Lower leg skin (tissue), 4 donors: ENCODE data around the gene TMOD4. TPM values are rescaled to one million over a fixed set of nuclear protein-coding genes. Genes with fewer than 3 reads are reported as not detected.

Experiments
- DNase-seq, 2 donors: peaks; one replicate each; pipeline ENCODE4 v3.0.0-alpha.2; 2019; ENCODE audit warnings: low spot score in 2 of 2
- H3K4me3 ChIP-seq: fragments of 200-600 bp; sonication (generic); 2 replicates; pipeline ENCODE4 v1.5.1; 2017; ENCODE audit warnings: mild to moderate bottlenecking, low read depth; ENCODE audit not compliant: poor library complexity, severe bottlenecking
- CTCF ChIP-seq, 3 donors: fragments of 450-650 bp; IDR thresholded peaks; one replicate each; pipeline ENCODE4 v1.5.1; 2016; ENCODE audit warnings: antibody characterized with exemption in 3 of 3, mild to moderate bottlenecking in 3 of 3, moderate library complexity in 2 of 3
- POLR2A ChIP-seq, 2 donors: fragments of 450-650 bp; IDR thresholded peaks; one replicate each; pipeline ENCODE4 v1.6.1; 2016 to 2017; ENCODE audit warnings: antibody characterized with exemption in 2 of 2, mild to moderate bottlenecking in 1 of 2, moderate library complexity in 1 of 2
- WGBS, 2 donors: methylation state at CpG; one replicate each; pipeline ENCODE4 v1.1.5; 2018; 5-methylcytosine and 5-hydroxymethylcytosine counted together
- intact Hi-C: fragments of 100-400 bp; cut with DNase I; formaldehyde crosslinking; loops from one replicate; pipeline ENCODE4 v1.15.0; 2023; ENCODE audit warnings: low total_unique reads
- total RNA-seq, 4 donors: library from RNA; depleted of rRNA; stranded (reverse); fragments of >200 nt; gene quantifications; one replicate each; pipeline ENCODE4 v1.1.0, GENCODE V29; 2016

Gene TMOD4
- total RNA-seq, 4 donors from 2014 or later, result 0.49 TPM; not detected in 3

GRCh38 chr1:151143986-151144385 is 31.8 kb downstream of the TMOD4 start:
- DNase-seq, result no peak
- WGBS, 2 donors, result 64 to 75% methylated on average over 5 of the region's 5 CpGs
- H3K4me3 ChIP-seq, result no peak overlapping the region
- intact Hi-C loops, result no loop called here
- TF ChIP-seq CTCF (IDR thresholded peaks at IDR 0.05) (no peak), POLR2A (IDR thresholded peaks at IDR 0.05) (no peak)

GRCh38 chr1:151143057-151143435 is 32.7 kb downstream of the TMOD4 start:
- DNase-seq, result no peak
- TF ChIP-seq CTCF (IDR thresholded peaks at IDR 0.05) (no peak), POLR2A (IDR thresholded peaks at IDR 0.05) (no peak)
- H3K4me3 ChIP-seq, result no peak overlapping the region
- 84 to 90% methylated on average over 7 of the region's 7 CpGs for WGBS, 2 donors
- intact Hi-C loops, result no loop called here

GRCh38 chr1:151142411-151143056 is 33.2 kb downstream of the TMOD4 start:
- H3K4me3 ChIP-seq, result no peak overlapping the region
- no peak for TF ChIP-seq POLR2A (IDR thresholded peaks at IDR 0.05)
- DNase-seq, result peak in 1 of 2 donors; percentile 58
- intact Hi-C loops, result no loop called here
- WGBS, 2 donors, result 74 to 76% methylated on average over 5 of the region's 5 CpGs

- DNase-seq, result no peak
- WGBS, 2 donors, result 96 to 98% methylated on average over 7 of the region's 7 CpGs
- no peak overlapping the region for H3K4me3 ChIP-seq
- intact Hi-C loops, result no loop called here
- TF ChIP-seq POLR2A (IDR thresholded peaks at IDR 0.05) (no peak), CTCF (IDR thresholded peaks at IDR 0.05) (no peak)
Measured at GRCh38 chr1:151137789-151138188, 38.0 kb downstream of the TMOD4 start.

GRCh38 chr1:151135433-151136385 is 40.1 kb downstream of the TMOD4 start:
- no peak for TF ChIP-seq POLR2A (IDR thresholded peaks at IDR 0.05)
- H3K4me3 ChIP-seq, result no peak overlapping the region
- intact Hi-C loops, result no loop called here
- WGBS, 2 donors, result 84 to 91% methylated on average over 12 of the region's 12 CpGs
- no peak for DNase-seq

- no peak overlapping the region for H3K4me3 ChIP-seq
- intact Hi-C loops, result no loop called here
- 91 to 93% methylated on average over 4 to 7 of the region's 7 CpGs for WGBS, 2 donors
- no peak for TF ChIP-seq POLR2A (IDR thresholded peaks at IDR 0.05)
- TF ChIP-seq CTCF (IDR thresholded peaks at IDR 0.05), result no peak
- no peak for DNase-seq
Measured at GRCh38 chr1:151134991-151135390, 40.8 kb downstream of the TMOD4 start.
